AG04450 (cell line): Measurements from ENCODE around the gene TCF15. TPM values are rescaled to one million over a fixed set of nuclear protein-coding genes. Genes with fewer than 3 reads are reported as not detected.

Experiments used
- CTCF ChIA-PET: fragments of 300-600, 350-600 bp; formaldehyde crosslinking; extraction: SDS; loops from one replicate; lab custom pipeline; 2022; ENCODE audit warnings: antibody characterized with exemption, inconsistent platforms; lab: Charles Lee
- POLR2A ChIA-PET: fragments of 350-600 bp; formaldehyde crosslinking; extraction: SDS; loops from one replicate; lab custom pipeline; 2021; ENCODE audit warnings: antibody characterized with exemption, inconsistent platforms; lab: Yijun Ruan, JAX
- DNase-seq: peaks from one replicate; pipeline ENCODE4 v3.0.0-alpha.2; 2011; ENCODE audit warnings: low read depth, low spot score
- H3K27ac ChIP-seq: one replicate; pipeline ENCODE4 v1.5.1; 2012; ENCODE audit warnings: low read depth, low read length, control low read depth
- H3K27me3 ChIP-seq: one replicate; pipeline ENCODE4 v1.6.0; 2012; ENCODE audit warnings: low read length; ENCODE audit not compliant: control insufficient read depth, insufficient read depth
- H3K4me3 ChIP-seq: 2 replicates; pipeline ENCODE4 v1.5.1; 2011; ENCODE audit warnings: mild to moderate bottlenecking, low read depth, low read length, control low read depth
- H3K9me3 ChIP-seq: 2 replicates; pipeline ENCODE4 v1.5.1; 2012; ENCODE audit warnings: low read length; ENCODE audit not compliant: control insufficient read depth, insufficient read depth
- CTCF ChIP-seq: IDR thresholded peaks from 2 replicates; pipeline ENCODE4 v1.5.1; 2011; ENCODE audit warnings: low read depth, low read length, control low read depth, inconsistent platforms
- polyA plus RNA-seq: library from polyadenylated mRNA; depleted of rRNA; stranded (reverse); fragments of >200 nt; gene quantifications from 2 replicates; pipeline ENCODE4 v1.2.3, GENCODE V29; 2011; rRNA removed

Gene TCF15
- polyA plus RNA-seq, 1 experiment, result not detected

GRCh38 chr20:558117-558516 lies 52.0 kb downstream of the TCF15 start:
- POLR2A ChIA-PET, result no interaction called here
- H3K9me3 ChIP-seq, result no peaks in the 10 kb centered on the region
- H3K4me3 ChIP-seq, result no peak overlapping the region
- no peak overlapping the region for H3K27ac ChIP-seq
- CTCF ChIA-PET, result interaction anchor here (1.3 kb wide), 1 partner anchor 87 kb away, joined by 5 read pairs; no protein-coding TSS in a partner anchor
- no peak for DNase-seq
- no peak for TF ChIP-seq CTCF
- H3K27me3 ChIP-seq, result peaks cover 23% of the 10 kb centered on the region

- no peaks in the 10 kb centered on the region for H3K9me3 ChIP-seq
- ChIA-PET CTCF (interaction anchor here (1.3 to 1.4 kb wide), 2 partner anchors 89 to 182 kb away, joined by 5 read pairs; no protein-coding TSS in a partner anchor), POLR2A (no interaction called here)
- no peak for TF ChIP-seq CTCF
- H3K4me3 ChIP-seq, result no peak overlapping the region
- no peak for DNase-seq
- peaks cover 23% of the 10 kb centered on the region for H3K27me3 ChIP-seq
- no peak overlapping the region for H3K27ac ChIP-seq
These were observed 53.1 kb downstream of the TCF15 start for GRCh38 chr20:556984-557383.

DNA sequence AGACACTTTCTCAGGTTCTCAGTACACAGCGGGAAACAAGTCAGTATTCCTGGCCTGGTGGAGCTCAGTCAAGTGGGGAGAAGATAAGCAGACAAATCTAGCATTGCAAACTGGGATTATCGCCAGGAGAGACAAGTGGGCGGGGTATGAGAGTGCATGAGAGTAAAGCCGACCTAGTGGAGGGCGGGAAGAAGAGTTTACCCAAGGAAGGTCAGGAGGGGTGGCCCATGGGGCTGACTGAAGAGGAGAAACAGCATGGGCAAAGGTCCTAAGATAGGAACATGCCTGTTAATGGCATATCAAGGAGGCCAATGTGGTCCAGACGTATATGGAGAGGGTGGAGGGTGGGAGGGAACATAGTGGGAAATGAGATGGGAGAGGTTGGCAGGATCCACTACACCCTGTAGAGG lies 54.1 kb downstream of the TCF15 start:
- no peak for TF ChIP-seq CTCF
- Histone ChIP-seq H3K27ac (no peak overlapping the region), H3K27me3 (peaks cover 28% of the 10 kb centered on the region), H3K9me3 (no peaks in the 10 kb centered on the region), H3K4me3 (no peak overlapping the region)
- ChIA-PET POLR2A (no interaction called here), CTCF (interaction anchor here (0.9 to 1.4 kb wide), 2 partner anchors 90 to 183 kb away, joined by 5 read pairs; no protein-coding TSS in a partner anchor)
- no peak for DNase-seq

Other genes with a start within 250 kb of the TCF15 start
- gene TRIB3, start 229.5 kb downstream of the TCF15 start, polyA plus RNA-seq, result 32.6 and 45.5 TPM in 2 replicates
- gene RBCK1, start 202.0 kb downstream of the TCF15 start, polyA plus RNA-seq, result 57.4 and 69.3 TPM in 2 replicates
- 40.1 and 45.6 TPM in 2 replicates for gene TBC1D20, start 147.8 kb downstream of the TCF15 start, polyA plus RNA-seq
- 110 and 136 TPM in 2 replicates for gene CSNK2A1, start 66.5 kb downstream of the TCF15 start, polyA plus RNA-seq
- gene SRXN1, start 42.9 kb upstream of the TCF15 start, polyA plus RNA-seq, result 64.6 and 66.4 TPM in 2 replicates
- not detected in 2 replicates for gene SCRT2, start 65.5 kb upstream of the TCF15 start, polyA plus RNA-seq
- gene SLC52A3, start 158.2 kb upstream of the TCF15 start, polyA plus RNA-seq, result not detected in 2 replicates
- 1.9 and 2.0 TPM in 2 replicates for gene FAM110A, start 223.4 kb upstream of the TCF15 start, polyA plus RNA-seq